Measurements from ENCODE around the gene PLPP3. TPM values are rescaled to one million over a fixed set of nuclear protein-coding genes. Genes with fewer than 3 reads are reported as not detected.

PLPP3 gene
- total RNA-seq, 1 donor from 2014 or later = 4.6 TPM

- H3K9me3 Mint-ChIP-seq = no peaks in the 10 kb centered on the region
- H3K4me1 Mint-ChIP-seq = peaks cover 7% of the 10 kb centered on the region
- POLR2A ChIA-PET = interaction anchor here (0.8 kb wide), 1 partner anchor 1121 kb away, joined by 4 read pairs; no protein-coding TSS in a partner anchor
- H3K27me3 Mint-ChIP-seq = no peaks in the 10 kb centered on the region
- CTCF ChIA-PET = no interaction called here
- no peak for ATAC-seq (ENCODE audit: low read depth)
- H3K27ac Mint-ChIP-seq = no peak overlapping the region
- no peak for DNase-seq
- intact Hi-C loops (cut with micrococcal nuclease) = no loop called here
- no peak overlapping the region for H3K4me3 Mint-ChIP-seq
- no peaks in the 10 kb centered on the region for H3K36me3 Mint-ChIP-seq (ENCODE audit: low read depth)
- TF ChIP-seq, protein P1, sequence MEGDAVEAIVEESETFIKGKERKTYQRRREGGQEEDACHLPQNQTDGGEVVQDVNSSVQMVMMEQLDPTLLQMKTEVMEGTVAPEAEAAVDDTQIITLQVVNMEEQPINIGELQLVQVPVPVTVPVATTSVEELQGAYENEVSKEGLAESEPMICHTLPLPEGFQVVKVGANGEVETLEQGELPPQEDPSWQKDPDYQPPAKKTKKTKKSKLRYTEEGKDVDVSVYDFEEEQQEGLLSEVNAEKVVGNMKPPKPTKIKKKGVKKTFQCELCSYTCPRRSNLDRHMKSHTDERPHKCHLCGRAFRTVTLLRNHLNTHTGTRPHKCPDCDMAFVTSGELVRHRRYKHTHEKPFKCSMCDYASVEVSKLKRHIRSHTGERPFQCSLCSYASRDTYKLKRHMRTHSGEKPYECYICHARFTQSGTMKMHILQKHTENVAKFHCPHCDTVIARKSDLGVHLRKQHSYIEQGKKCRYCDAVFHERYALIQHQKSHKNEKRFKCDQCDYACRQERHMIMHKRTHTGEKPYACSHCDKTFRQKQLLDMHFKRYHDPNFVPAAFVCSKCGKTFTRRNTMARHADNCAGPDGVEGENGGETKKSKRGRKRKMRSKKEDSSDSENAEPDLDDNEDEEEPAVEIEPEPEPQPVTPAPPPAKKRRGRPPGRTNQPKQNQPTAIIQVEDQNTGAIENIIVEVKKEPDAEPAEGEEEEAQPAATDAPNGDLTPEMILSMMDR (IDR thresholded peaks at IDR 0.05) = no peak
These were observed 30.8 kb downstream of the PLPP3 start for GRCh38 chr1:56548571-56548970.

GRCh38 chr1:56547977-56548376 is 31.4 kb downstream of the PLPP3 start:
- ChIA-PET POLR2A (interaction anchor here (0.8 kb wide), 1 partner anchor 1121 kb away, joined by 4 read pairs; no protein-coding TSS in a partner anchor), CTCF (no interaction called here)
- H3K4me1 Mint-ChIP-seq = peaks cover 7% of the 10 kb centered on the region
- H3K36me3 Mint-ChIP-seq (ENCODE audit: low read depth) = no peaks in the 10 kb centered on the region
- TF ChIP-seq, protein P1 (IDR thresholded peaks at IDR 0.05) = no peak
- H3K9me3 Mint-ChIP-seq = no peaks in the 10 kb centered on the region
- intact Hi-C loops (cut with micrococcal nuclease) = no loop called here
- no peak overlapping the region for H3K4me3 Mint-ChIP-seq
- H3K27me3 Mint-ChIP-seq = no peaks in the 10 kb centered on the region
- DNase-seq = no peak
- no peak for ATAC-seq (ENCODE audit: low read depth)
- no peak overlapping the region for H3K27ac Mint-ChIP-seq

DNA sequence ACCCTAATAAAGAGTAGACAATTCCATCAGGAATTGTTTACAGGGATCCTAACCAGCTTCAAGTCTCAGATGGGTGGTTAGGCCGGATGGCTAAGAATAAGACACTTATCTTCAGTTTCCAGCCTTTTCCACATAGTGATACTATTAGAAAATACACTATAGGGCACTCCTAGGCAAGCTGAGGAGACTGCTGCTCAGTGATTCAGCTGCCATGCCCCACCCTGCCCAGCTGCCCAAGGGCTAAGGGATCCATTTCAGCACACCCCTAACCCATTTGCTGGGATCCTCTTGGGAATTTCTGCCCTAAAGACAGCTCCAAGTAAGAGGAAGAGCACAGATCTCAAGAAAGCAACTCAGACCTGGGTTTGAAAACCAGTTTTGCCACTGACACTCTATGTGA is 31.9 kb downstream of the PLPP3 start:
- intact Hi-C loops (cut with micrococcal nuclease) = no loop called here
- Mint-ChIP-seq H3K9me3 (no peaks in the 10 kb centered on the region), H3K27me3 (no peaks in the 10 kb centered on the region), H3K27ac (no peak overlapping the region), H3K36me3 (ENCODE audit: low read depth) (no peaks in the 10 kb centered on the region), H3K4me1 (peaks cover 7% of the 10 kb centered on the region), H3K4me3 (no peak overlapping the region)
- ATAC-seq (ENCODE audit: low read depth) = no peak
- TF ChIP-seq, protein P1 (IDR thresholded peaks at IDR 0.05) = no peak
- DNase-seq = no peak
- ChIA-PET CTCF (no interaction called here), POLR2A (no interaction called here)

DNA sequence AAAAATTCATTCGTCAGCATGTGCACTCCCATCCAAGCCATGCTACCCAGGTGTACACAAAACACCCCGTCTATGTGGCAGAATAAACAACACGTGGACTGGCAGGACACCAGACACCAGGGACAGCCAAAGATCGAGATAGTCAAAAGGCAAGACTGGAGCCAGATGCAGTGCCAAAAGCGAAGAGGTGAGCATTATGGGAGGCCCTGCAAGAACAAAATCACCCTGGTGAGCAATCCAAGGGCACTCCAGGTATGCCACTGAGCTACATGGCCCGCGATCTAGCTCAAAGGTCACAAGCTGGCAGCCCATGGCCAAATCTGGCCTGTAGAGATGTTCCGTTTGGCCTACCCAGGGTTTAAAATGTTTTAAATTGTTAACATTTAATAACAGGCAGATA is 33.7 kb downstream of the PLPP3 start:
- Mint-ChIP-seq H3K4me3 (no peak overlapping the region), H3K9me3 (no peaks in the 10 kb centered on the region), H3K4me1 (peaks cover 4% of the 10 kb centered on the region), H3K27ac (no peak overlapping the region), H3K36me3 (ENCODE audit: low read depth) (no peaks in the 10 kb centered on the region), H3K27me3 (no peaks in the 10 kb centered on the region)
- ChIA-PET CTCF (no interaction called here), POLR2A (no interaction called here)
- intact Hi-C loops (cut with micrococcal nuclease) = no loop called here
- DNase-seq = no peak
- TF ChIP-seq, protein P1 (IDR thresholded peaks at IDR 0.05) = no peak
- ATAC-seq (ENCODE audit: low read depth) = no peak

- CTCF ChIA-PET = no interaction called here
- H3K27ac Mint-ChIP-seq = no peak overlapping the region
- no peaks in the 10 kb centered on the region for H3K27me3 Mint-ChIP-seq
These were observed 35.4 kb downstream of the PLPP3 start for GRCh38 chr1:56543783-56544612.

More at GRCh38 chr1:56543783-56544612, 35.4 kb downstream of the PLPP3 start:
- ATAC-seq (ENCODE audit: low read depth) (no peak), DNase-seq (no peak)
- intact Hi-C loops (cut with micrococcal nuclease) = no loop called here
- Mint-ChIP-seq H3K36me3 (ENCODE audit: low read depth) (no peaks in the 10 kb centered on the region), H3K9me3 (no peaks in the 10 kb centered on the region), H3K4me3 (no peak overlapping the region), H3K4me1 (no peaks in the 10 kb centered on the region)
- POLR2A ChIA-PET = no interaction called here
- TF ChIP-seq, protein P1 (IDR thresholded peaks at IDR 0.05) = no peak

All from activated B cell treated with CpG ODN at 0.5 μM for 24 hours (primary cell).